Neural crest cell (in vitro differentiated cells): Measurements from ENCODE around the gene KRTAP10-9. TPM values are rescaled to one million over a fixed set of nuclear protein-coding genes. Genes with fewer than 3 reads are reported as not detected.
"Not testable (repeated sequence)": the region's sequence is repeated elsewhere in the genome, so short reads cannot be mapped to it uniquely, and the experiment has no call there.

ENCODE experiments used
- DNase-seq: peaks from one replicate; pipeline ENCODE4 v3.0.0; 2021; ENCODE audit warnings: low read depth, mixed read lengths, low spot score
- H3K27ac Mint-ChIP-seq: one replicate; pipeline ENCODE4 v1.8.0; 2021; ENCODE audit warnings: mild to moderate bottlenecking, mixed read lengths; ENCODE audit not compliant: unreplicated experiment
- H3K27me3 Mint-ChIP-seq: 2 replicates; pipeline ENCODE4 v1.8.0; 2021; ENCODE audit warnings: low read depth, mild to moderate bottlenecking, mixed read lengths
- H3K36me3 Mint-ChIP-seq: 2 replicates; pipeline ENCODE4 v1.8.0; 2021; ENCODE audit warnings: low read depth, mild to moderate bottlenecking, mixed read lengths
- H3K4me1 Mint-ChIP-seq: 2 replicates; pipeline ENCODE4 v1.8.0; 2021; ENCODE audit warnings: mixed read lengths
- H3K4me3 Mint-ChIP-seq: one replicate; pipeline ENCODE4 v1.8.0; 2021; ENCODE audit warnings: mild to moderate bottlenecking, mixed read lengths
- H3K9me3 Mint-ChIP-seq: 2 replicates; pipeline ENCODE4 v1.8.0; 2021; ENCODE audit warnings: mixed read lengths
- CTCF ChIP-seq: fragments of 200-600 bp; sonication (generic); conservative IDR thresholded peaks from 2 replicates; pipeline ENCODE4 v1.5.0; 2021; ENCODE audit warnings: antibody characterized with exemption, mild to moderate bottlenecking
- total RNA-seq: library from RNA; stranded (reverse); gene quantifications from 2 replicates; pipeline ENCODE4 v1.2.1, GENCODE V29; 2021

Gene KRTAP10-9
- total RNA-seq, 1 donor from 2014 or later, result not detected

DNA sequence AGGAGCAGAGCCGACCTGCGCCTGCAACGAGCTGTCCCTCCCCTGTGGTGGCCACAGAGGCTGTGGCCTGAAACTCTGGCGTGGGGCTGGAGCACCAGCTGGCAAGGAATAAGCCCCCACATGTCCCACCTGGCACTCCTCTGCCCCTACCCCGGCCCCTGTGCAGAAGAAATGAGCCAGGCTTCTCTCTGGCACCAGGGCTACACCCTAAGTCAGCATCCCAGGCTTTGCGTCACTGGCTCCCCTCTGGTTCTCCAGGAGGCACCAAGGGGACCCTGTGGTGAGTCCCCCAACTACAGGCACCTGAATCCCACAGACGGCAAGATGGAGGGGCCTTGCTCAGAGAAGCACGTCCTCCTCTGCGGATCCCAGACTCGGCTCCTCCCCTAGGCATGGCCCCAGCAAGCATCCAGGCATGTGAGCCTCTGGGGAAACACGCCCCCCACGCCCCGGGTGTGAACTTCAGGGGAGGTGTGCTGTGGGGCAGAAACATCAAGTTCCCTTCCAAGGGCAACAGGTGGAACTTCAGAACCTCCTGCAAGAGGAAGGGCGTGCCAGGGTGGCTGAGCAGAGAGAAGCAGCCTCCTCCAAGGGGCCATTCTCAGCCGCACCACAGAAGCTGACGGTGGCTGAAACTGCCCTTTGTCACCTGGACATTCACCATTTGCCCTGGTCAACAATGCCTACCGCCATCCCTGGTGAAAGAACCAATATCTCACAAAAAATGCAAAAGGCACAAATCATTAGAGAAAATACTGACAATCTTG is 23.6 kb upstream of the KRTAP10-9 start:
- H3K4me3 Mint-ChIP-seq, result no peak overlapping the region
- no peak overlapping the region for H3K27ac Mint-ChIP-seq
- no peak for TF ChIP-seq CTCF
- H3K36me3 Mint-ChIP-seq, result no peaks in the 10 kb centered on the region
- DNase-seq, result no peak
- peaks cover 12% of the 10 kb centered on the region for H3K9me3 Mint-ChIP-seq
- H3K27me3 Mint-ChIP-seq, result peaks cover 33% of the 10 kb centered on the region
- peaks cover 6% of the 10 kb centered on the region for H3K4me1 Mint-ChIP-seq

- TF ChIP-seq CTCF, result no peak
- Mint-ChIP-seq H3K9me3 (peaks cover 14% of the 10 kb centered on the region), H3K4me3 (no peak overlapping the region), H3K4me1 (no peaks in the 10 kb centered on the region), H3K27ac (no peak overlapping the region), H3K27me3 (peaks cover 33% of the 10 kb centered on the region), H3K36me3 (no peaks in the 10 kb centered on the region)
- DNase-seq, result no peak
Observed at GRCh38 chr21:44603911-44604310, 23.0 kb upstream of the KRTAP10-9 start.

- peaks cover 25% of the 10 kb centered on the region for H3K9me3 Mint-ChIP-seq
- peaks cover 33% of the 10 kb centered on the region for H3K27me3 Mint-ChIP-seq
- no peaks in the 10 kb centered on the region for H3K4me1 Mint-ChIP-seq
- no peak overlapping the region for H3K4me3 Mint-ChIP-seq
- H3K36me3 Mint-ChIP-seq, result peaks cover 12% of the 10 kb centered on the region
- no peak for TF ChIP-seq CTCF
- DNase-seq, result no peak
- no peak overlapping the region for H3K27ac Mint-ChIP-seq
Observed at GRCh38 chr21:44606495-44606894, 20.4 kb upstream of the KRTAP10-9 start.

- no peak overlapping the region for H3K27ac Mint-ChIP-seq
Observed at GRCh38 chr21:44609193-44609592, 17.7 kb upstream of the KRTAP10-9 start.

DNA sequence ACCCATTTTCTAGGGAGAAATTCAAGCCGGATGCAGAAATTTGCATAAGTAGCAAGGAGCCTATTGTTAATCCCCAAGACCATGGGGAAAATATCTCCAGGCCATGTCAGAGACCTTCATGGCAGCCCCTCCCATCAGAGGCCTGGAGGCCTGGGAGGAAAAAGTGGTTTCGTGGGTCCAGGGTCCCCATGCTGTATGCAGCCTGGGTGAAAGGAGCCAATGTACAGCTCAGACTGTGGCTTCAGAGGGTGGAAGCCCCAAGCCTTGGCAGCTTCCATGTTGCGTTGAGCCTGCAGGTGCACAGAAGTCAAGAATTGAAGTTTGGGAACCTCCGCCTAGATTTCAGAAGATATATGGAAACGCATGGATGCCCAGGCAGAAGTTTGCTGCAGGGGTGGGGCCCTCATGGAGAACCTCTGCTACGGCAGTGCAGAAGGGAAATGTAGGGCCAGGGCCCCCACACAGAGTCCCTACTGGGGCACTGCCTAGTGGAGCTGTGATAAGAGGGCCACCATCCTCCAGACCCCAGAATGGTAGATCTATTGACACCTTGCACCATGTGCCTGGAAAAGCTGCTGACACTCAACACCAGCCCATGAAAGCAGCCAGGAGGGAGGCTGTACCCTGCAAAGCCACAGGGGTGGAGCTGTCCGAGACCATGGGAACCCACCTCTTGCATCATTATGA is 16.6 kb upstream of the KRTAP10-9 start:
- H3K4me1 Mint-ChIP-seq, H3K27ac Mint-ChIP-seq, DNase-seq, H3K4me3 Mint-ChIP-seq: not testable (repeated sequence)
- Mint-ChIP-seq H3K36me3 (peaks cover 12% of the 10 kb centered on the region), H3K27me3 (peaks cover 20% of the 10 kb centered on the region), H3K9me3 (peaks cover 17% of the 10 kb centered on the region)

More at GRCh38 chr21:44609193-44609592, 17.7 kb upstream of the KRTAP10-9 start:
- no peak for DNase-seq
- H3K9me3 Mint-ChIP-seq, result peaks cover 25% of the 10 kb centered on the region
- no peak for TF ChIP-seq CTCF
- H3K27me3 Mint-ChIP-seq, result peaks cover 30% of the 10 kb centered on the region
- no peaks in the 10 kb centered on the region for H3K4me1 Mint-ChIP-seq
- no peak overlapping the region for H3K4me3 Mint-ChIP-seq
- peaks cover 12% of the 10 kb centered on the region for H3K36me3 Mint-ChIP-seq

- Mint-ChIP-seq H3K4me3 (no peak overlapping the region), H3K27me3 (peaks cover 12% of the 10 kb centered on the region), H3K27ac (no peak overlapping the region), H3K4me1 (no peaks in the 10 kb centered on the region), H3K9me3 (peaks cover 15% of the 10 kb centered on the region), H3K36me3 (peaks cover 12% of the 10 kb centered on the region)
- no peak for TF ChIP-seq CTCF
- no peak for DNase-seq
Observed at GRCh38 chr21:44611551-44611950, 15.3 kb upstream of the KRTAP10-9 start.
